ENCODE measurements around the gene SEMA7A. TPM values are rescaled to one million over a fixed set of nuclear protein-coding genes. Genes with fewer than 3 reads are reported as not detected.

The SEMA7A gene
- total and polyA plus RNA-seq, 9 donors = 3.2 to 98.6 (median 9.0) TPM

- Histone ChIP-seq H3K9me3 (no peaks in the 10 kb centered on the region), H3K27me3 (no peaks in the 10 kb centered on the region), H3K4me3 (no peak overlapping the region), H3K27ac (no peak overlapping the region), H3K4me1 (ENCODE audit: insufficient read depth) (peaks cover 19% of the 10 kb centered on the region), H3K36me3 (no peaks in the 10 kb centered on the region)
- DNase-seq = no peak
- intact Hi-C loops (cut with DNase I) = no loop called here
- WGBS, 3 donors = 44 to 56% (median 53%) methylated on average over 16 of the region's 16 CpGs
- TF ChIP-seq POLR2A (IDR thresholded peaks at IDR 0.05) (no peak), EP300 (IDR thresholded peaks at IDR 0.05) (no peak)
- TF ChIP-seq, protein P1, sequence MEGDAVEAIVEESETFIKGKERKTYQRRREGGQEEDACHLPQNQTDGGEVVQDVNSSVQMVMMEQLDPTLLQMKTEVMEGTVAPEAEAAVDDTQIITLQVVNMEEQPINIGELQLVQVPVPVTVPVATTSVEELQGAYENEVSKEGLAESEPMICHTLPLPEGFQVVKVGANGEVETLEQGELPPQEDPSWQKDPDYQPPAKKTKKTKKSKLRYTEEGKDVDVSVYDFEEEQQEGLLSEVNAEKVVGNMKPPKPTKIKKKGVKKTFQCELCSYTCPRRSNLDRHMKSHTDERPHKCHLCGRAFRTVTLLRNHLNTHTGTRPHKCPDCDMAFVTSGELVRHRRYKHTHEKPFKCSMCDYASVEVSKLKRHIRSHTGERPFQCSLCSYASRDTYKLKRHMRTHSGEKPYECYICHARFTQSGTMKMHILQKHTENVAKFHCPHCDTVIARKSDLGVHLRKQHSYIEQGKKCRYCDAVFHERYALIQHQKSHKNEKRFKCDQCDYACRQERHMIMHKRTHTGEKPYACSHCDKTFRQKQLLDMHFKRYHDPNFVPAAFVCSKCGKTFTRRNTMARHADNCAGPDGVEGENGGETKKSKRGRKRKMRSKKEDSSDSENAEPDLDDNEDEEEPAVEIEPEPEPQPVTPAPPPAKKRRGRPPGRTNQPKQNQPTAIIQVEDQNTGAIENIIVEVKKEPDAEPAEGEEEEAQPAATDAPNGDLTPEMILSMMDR (IDR thresholded peaks at IDR 0.05) = no peak
Observed at GRCh38 chr15:74418575-74419338, 15.0 kb downstream of the SEMA7A start.

DNA sequence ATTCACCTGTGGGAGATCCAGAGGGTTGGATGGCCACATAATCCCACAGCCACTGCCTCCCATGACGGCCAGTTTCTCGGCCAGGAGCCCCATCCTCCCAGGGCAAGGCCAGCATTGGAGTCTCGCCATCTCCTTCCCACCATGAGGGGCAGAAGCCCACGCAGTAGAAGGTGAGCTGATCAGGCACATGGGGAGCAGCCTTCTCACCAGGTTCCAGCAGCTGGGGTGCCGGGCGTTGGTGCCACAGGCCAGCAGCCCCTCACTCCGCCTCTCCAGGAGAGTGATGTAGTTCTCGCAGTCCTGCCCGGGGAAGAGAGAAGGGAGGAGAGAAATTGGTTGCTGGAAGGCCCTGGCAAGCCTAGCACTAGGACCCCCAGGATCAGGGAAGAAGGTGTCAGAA is 16.1 kb downstream of the SEMA7A start:
- peaks cover 8% of the 10 kb centered on the region for H3K4me1 ChIP-seq (ENCODE audit: insufficient read depth)
- TF ChIP-seq, protein P1 (IDR thresholded peaks at IDR 0.05) = no peak
- TF ChIP-seq POLR2A (IDR thresholded peaks at IDR 0.05) = no peak
- no peak for TF ChIP-seq EP300 (IDR thresholded peaks at IDR 0.05)
- 94 to 97% (median 95%) methylated on average over 9 of the region's 9 CpGs for WGBS, 3 donors

DNA sequence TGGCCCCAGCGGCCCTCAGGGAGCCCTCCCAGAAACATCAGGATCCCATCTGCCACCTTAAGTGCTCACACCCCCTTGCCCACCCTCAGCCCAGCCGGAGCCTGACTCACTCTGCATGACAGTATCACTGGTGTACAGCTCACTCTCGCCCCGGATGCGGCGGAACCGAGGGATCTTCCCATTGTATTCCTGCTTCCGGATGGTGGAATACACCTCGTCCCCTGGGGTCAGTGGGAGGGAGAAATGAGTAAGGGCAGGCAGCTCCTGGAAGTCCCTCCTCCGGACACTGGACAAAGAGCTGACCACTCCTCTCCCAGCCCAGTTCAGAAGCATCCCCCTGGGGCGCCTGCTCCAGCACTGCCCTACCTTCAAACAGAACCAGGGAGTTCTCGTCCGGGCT is 16.5 kb downstream of the SEMA7A start:
- H3K27ac ChIP-seq = no peak overlapping the region
- WGBS, 3 donors = 86 to 95% (median 90%) methylated on average over 13 of the region's 13 CpGs
- intact Hi-C loops (cut with DNase I) = no loop called here
- TF ChIP-seq, protein P1 (IDR thresholded peaks at IDR 0.05) = no peak
- no peak for TF ChIP-seq EP300 (IDR thresholded peaks at IDR 0.05)
- no peak for TF ChIP-seq POLR2A (IDR thresholded peaks at IDR 0.05)
- no peaks in the 10 kb centered on the region for H3K9me3 ChIP-seq
- H3K27me3 ChIP-seq = no peaks in the 10 kb centered on the region
- no peak overlapping the region for H3K4me3 ChIP-seq
- no peaks in the 10 kb centered on the region for H3K36me3 ChIP-seq
- peaks cover 4% of the 10 kb centered on the region for H3K4me1 ChIP-seq (ENCODE audit: insufficient read depth)
- DNase-seq = no peak

More for the DNA sequence above, 16.1 kb downstream of the SEMA7A start:
- DNase-seq = no peak
- Histone ChIP-seq H3K36me3 (no peaks in the 10 kb centered on the region), H3K4me3 (no peak overlapping the region), H3K9me3 (no peaks in the 10 kb centered on the region), H3K27me3 (no peaks in the 10 kb centered on the region), H3K27ac (no peak overlapping the region)
- intact Hi-C loops (cut with DNase I) = no loop called here

GRCh38 chr15:74415966-74416916 is 17.5 kb downstream of the SEMA7A start:
- intact Hi-C loops (cut with DNase I) = no loop called here
- Histone ChIP-seq H3K9me3 (no peaks in the 10 kb centered on the region), H3K4me3 (no peak overlapping the region), H3K4me1 (ENCODE audit: insufficient read depth) (peaks cover 2% of the 10 kb centered on the region), H3K27ac (no peak overlapping the region), H3K36me3 (no peaks in the 10 kb centered on the region), H3K27me3 (no peaks in the 10 kb centered on the region)
- DNase-seq = no peak
- TF ChIP-seq EP300 (IDR thresholded peaks at IDR 0.05) = no peak
- TF ChIP-seq, protein P1 (IDR thresholded peaks at IDR 0.05) = no peak
- no peak for TF ChIP-seq POLR2A (IDR thresholded peaks at IDR 0.05)
- 75 to 79% (median 77%) methylated on average over 18 to 19 of the region's 19 CpGs for WGBS, 3 donors
